NCI-H146 treated with DMSO at 0.1 percent for 48 hours (cell line): Measurements from ENCODE around the gene HLA-E.
"Not testable (repeated sequence)": the region's sequence is repeated elsewhere in the genome, so short reads cannot be mapped to it uniquely, and the experiment has no call there.

Experiments
- DNase-seq: peaks from one replicate; lab custom pipeline; 2025; ENCODE audit not compliant: unreplicated experiment; lab: John Stamatoyannopoulos, UW

HLA-E gene

GRCh38 chr6:30500421-30501355, 11.4 kb downstream of the HLA-E start:
- DNase-seq: no peak

- DNase-seq: no peak
These were observed 18.8 kb downstream of the HLA-E start for GRCh38 chr6:30507849-30508827.

- DNase-seq: no peak
These were observed 19.8 kb downstream of the HLA-E start for GRCh38 chr6:30508890-30509736.

GRCh38 chr6:30510419-30511168, 21.3 kb downstream of the HLA-E start:
- DNase-seq: no peak

GRCh38 chr6:30511169-30511546, 21.8 kb downstream of the HLA-E start:
- no peak for DNase-seq

- no peak for DNase-seq
These were observed 24.1 kb downstream of the HLA-E start for GRCh38 chr6:30513451-30513850.

- DNase-seq: no peak
These were observed 25.8 kb downstream of the HLA-E start for GRCh38 chr6:30515106-30515505.

GRCh38 chr6:30515944-30516753, 26.8 kb downstream of the HLA-E start:
- DNase-seq: peak; percentile 25

- not testable (repeated sequence) for DNase-seq
These were observed 27.4 kb downstream of the HLA-E start for GRCh38 chr6:30516754-30517076.

GRCh38 chr6:30517767-30518504, 28.6 kb downstream of the HLA-E start:
- DNase-seq: not testable (repeated sequence)

GRCh38 chr6:30518505-30519145, 29.3 kb downstream of the HLA-E start:
- not testable (repeated sequence) for DNase-seq

GRCh38 chr6:30520522-30520921, 31.2 kb downstream of the HLA-E start:
- no peak for DNase-seq

- DNase-seq: not testable (repeated sequence)
These were observed 31.8 kb downstream of the HLA-E start for GRCh38 chr6:30521082-30521481.

- DNase-seq: not testable (repeated sequence)
These were observed 32.6 kb downstream of the HLA-E start for GRCh38 chr6:30521952-30522351.

- DNase-seq: not testable (repeated sequence)
These were observed 37.1 kb downstream of the HLA-E start for GRCh38 chr6:30526444-30526843.

- DNase-seq: not testable (repeated sequence)
These were observed 40.1 kb downstream of the HLA-E start for GRCh38 chr6:30529349-30529875.

- no peak for DNase-seq
These were observed 40.7 kb downstream of the HLA-E start for GRCh38 chr6:30530014-30530413.
